Measurements from ENCODE around the gene SLC30A3.

The SLC30A3 gene

GRCh38 chr2:27216416-27217137 is 46.3 kb downstream of the SLC30A3 start:
- peak overlapping the region; percentile 88 for H3K4me3 ChIP-seq (ENCODE audit: control insufficient read depth, low read depth, low read length)
- no peak for DNase-seq (ENCODE audit: low read depth)
- no peak for TF ChIP-seq CTCF (IDR thresholded peaks at IDR 0.05; ENCODE audit: control insufficient read depth, insufficient read depth, low read depth, low read length, missing control alignments)

- H3K4me3 ChIP-seq (ENCODE audit: control insufficient read depth, low read depth, low read length) = no peak overlapping the region
- DNase-seq (ENCODE audit: low read depth) = peak; percentile 33
- no peak for TF ChIP-seq CTCF (IDR thresholded peaks at IDR 0.05; ENCODE audit: control insufficient read depth, insufficient read depth, low read depth, low read length, missing control alignments)
These were observed 47.9 kb downstream of the SLC30A3 start for GRCh38 chr2:27214941-27215340.

- no peak for TF ChIP-seq CTCF (IDR thresholded peaks at IDR 0.05; ENCODE audit: control insufficient read depth, insufficient read depth, low read depth, low read length, missing control alignments)
- peak; percentile 61 for DNase-seq (ENCODE audit: low read depth)
- H3K4me3 ChIP-seq (ENCODE audit: control insufficient read depth, low read depth, low read length) = peak overlapping the region; percentile 78
These were observed 50.0 kb downstream of the SLC30A3 start for GRCh38 chr2:27212626-27213471.

GRCh38 chr2:27211943-27212625 is 50.8 kb downstream of the SLC30A3 start, which contains the start of the genes ATRAID and SLC5A6:
ATRAID (plus strand) TSS chr2:27212041; CDS start chr2:27212369, 328 bp downstream.
SLC5A6 (minus strand) TSS chr2:27212268; CDS start chr2:27207650, 4,618 bp downstream.
- peak; percentile 44 for DNase-seq (ENCODE audit: low read depth)
- H3K4me3 ChIP-seq (ENCODE audit: control insufficient read depth, low read depth, low read length) = peak within 1 kb of the TSS; percentile 78
- TF ChIP-seq CTCF (IDR thresholded peaks at IDR 0.05; ENCODE audit: control insufficient read depth, insufficient read depth, low read depth, low read length, missing control alignments) = no peak

GRCh38 chr2:27211241-27211942 is 51.5 kb downstream of the SLC30A3 start:
- TF ChIP-seq CTCF (IDR thresholded peaks at IDR 0.05; ENCODE audit: control insufficient read depth, insufficient read depth, low read depth, low read length, missing control alignments) = no peak
- no peak for DNase-seq (ENCODE audit: low read depth)
- peak overlapping the region; percentile 78 for H3K4me3 ChIP-seq (ENCODE audit: control insufficient read depth, low read depth, low read length)
